ENCODE measurements around the gene SULT1A1. TPM values are rescaled to one million over a fixed set of nuclear protein-coding genes. Genes with fewer than 3 reads are reported as not detected.

SULT1A1 gene
- total and polyA plus RNA-seq, 2 donors: 25.9 to 26.3 TPM

DNA sequence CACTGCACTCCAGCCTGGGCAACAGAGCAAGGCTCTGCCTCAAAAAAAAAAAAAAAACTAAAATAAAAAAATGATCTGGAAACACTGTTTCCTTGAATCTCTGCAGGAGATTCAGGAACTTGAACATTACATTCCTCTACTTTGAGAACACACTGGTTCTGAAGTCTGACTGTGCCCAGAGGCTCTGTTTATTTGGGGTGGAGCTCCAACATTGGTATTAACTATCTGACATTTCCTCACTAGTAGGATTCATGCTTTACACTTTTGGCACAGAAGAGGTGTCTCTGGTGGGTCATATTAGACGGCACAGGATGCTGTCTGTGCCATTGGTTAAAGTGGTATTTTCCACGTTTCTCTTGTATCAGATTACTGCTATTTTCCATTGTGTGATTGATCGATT is 23.4 kb downstream of the SULT1A1 start:
- H3K27me3 ChIP-seq (ENCODE audit: control insufficient read depth in 2 of 2, insufficient read depth in 1 of 2, low read length in 1 of 2): no peaks in the 10 kb centered on the region
- no peaks in the 10 kb centered on the region for H3K4me1 ChIP-seq (ENCODE audit: control insufficient read depth in 2 of 2, insufficient read depth in 2 of 2, low read length in 2 of 2)
- no peak overlapping the region for H3K27ac ChIP-seq (ENCODE audit: low read depth in 1 of 2, low read length in 1 of 2)
- no peak for DNase-seq (ENCODE audit: low read depth in 6 of 9, low spot score in 9 of 9)
- H3K36me3 ChIP-seq (ENCODE audit: control insufficient read depth in 2 of 2, insufficient read depth in 2 of 2, low read length in 1 of 2): peaks cover 72 to 78% of the 10 kb centered on the region in 2 donors
- no peaks in the 10 kb centered on the region for H3K9me3 ChIP-seq (ENCODE audit: control insufficient read depth in 2 of 2, insufficient read depth in 1 of 2, low read length in 1 of 2)
- no peak overlapping the region for H3K4me3 ChIP-seq (ENCODE audit: low read length in 2 of 2)
- WGBS: 98% methylated on average over 3 of the region's 3 CpGs

DNA sequence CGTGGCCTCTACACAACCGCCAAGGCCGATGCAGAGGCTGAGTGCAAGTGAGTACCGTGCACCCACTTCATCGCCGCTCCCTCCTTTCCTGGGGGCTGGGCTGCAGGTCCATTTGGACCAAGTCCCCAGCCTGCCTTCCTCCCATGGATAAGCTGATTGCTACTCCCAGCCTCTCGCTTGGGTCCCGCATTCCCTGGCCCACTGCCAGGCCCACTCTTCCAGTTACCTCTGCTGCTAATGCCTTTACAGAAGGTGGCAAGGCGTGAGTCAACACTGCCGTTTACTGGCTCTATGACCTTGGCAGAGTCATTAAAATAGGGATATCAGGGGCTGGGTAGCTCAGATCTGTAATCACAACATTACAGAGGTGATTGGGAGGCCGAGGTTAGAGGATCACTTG is 24.2 kb downstream of the SULT1A1 start:
- 99% methylated on average over 11 of the region's 11 CpGs for WGBS
- Histone ChIP-seq H3K4me3 (ENCODE audit: low read length in 2 of 2) (no peak overlapping the region), H3K36me3 (ENCODE audit: control insufficient read depth in 2 of 2, insufficient read depth in 2 of 2, low read length in 1 of 2) (peaks cover 70 to 75% of the 10 kb centered on the region in 2 donors), H3K27ac (ENCODE audit: low read depth in 1 of 2, low read length in 1 of 2) (no peak overlapping the region), H3K27me3 (ENCODE audit: control insufficient read depth in 2 of 2, insufficient read depth in 1 of 2, low read length in 1 of 2) (no peaks in the 10 kb centered on the region), H3K9me3 (ENCODE audit: control insufficient read depth in 2 of 2, insufficient read depth in 1 of 2, low read length in 1 of 2) (no peaks in the 10 kb centered on the region), H3K4me1 (ENCODE audit: control insufficient read depth in 2 of 2, insufficient read depth in 2 of 2, low read length in 2 of 2) (no peaks in the 10 kb centered on the region)
- DNase-seq (ENCODE audit: low read depth in 6 of 9, low spot score in 9 of 9): no peak

DNA sequence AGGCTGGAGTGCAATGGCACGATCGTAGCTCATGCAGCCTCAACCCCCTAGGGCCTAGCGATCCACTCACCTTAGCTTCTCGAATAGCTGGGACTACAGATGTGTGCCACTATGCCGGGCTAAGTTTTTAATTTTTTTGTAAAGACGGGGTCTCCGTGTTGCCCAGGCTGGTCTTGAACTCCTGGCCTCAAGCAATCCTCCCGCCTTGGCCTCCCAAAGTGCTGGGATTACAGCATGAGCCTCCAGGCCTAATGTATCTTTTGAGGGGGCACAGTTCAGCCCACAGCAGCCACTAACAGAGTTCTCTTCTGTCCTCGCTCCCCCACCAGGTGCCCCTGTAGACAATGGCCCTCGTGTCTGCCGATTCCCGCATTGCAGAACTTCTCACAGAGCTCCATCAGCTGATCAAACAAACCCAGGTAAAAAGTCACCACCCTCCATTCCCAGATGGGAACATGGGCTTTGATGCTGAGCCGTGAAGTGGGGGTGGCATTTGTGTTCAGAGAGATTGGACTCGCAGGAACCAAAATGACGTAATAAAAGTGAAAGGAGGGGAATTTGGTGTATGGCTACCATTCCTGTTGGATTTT is 29.0 kb downstream of the SULT1A1 start:
- DNase-seq (ENCODE audit: low read depth in 6 of 9, low spot score in 9 of 9): no peak
- 97% methylated on average over 15 of the region's 15 CpGs for WGBS

DNA sequence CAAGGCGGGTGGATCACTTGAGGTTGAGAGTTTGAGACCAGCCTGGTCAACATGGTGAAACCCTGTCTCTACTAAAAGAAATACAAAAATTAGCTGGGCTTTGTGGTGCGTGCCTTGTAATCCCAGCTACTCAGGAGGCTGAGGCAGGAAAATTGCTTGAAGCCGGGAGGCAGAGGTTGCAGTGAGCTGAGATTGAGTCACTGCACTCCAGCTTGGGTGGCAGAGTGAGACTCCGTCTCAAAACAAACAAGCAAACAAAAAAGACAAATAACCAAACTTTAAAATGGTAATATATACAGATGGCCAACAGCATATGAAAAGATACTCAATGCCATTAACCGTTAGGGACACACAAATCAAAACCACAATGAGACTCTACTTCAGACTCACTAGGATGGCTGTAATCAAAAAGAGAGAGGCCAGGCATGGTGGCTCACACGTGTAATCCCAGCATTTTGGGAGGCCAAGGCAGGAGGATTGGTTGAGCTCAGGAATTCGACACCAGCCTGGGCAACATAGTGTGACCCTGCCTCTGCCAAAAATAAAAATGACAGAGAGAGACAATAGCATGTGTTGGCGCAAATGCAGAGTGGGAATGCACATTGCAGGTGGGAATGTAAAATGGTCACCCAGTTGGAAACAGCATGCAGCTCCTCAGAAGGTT is 34.3 kb downstream of the SULT1A1 start:
- no peak overlapping the region for H3K4me3 ChIP-seq (ENCODE audit: low read length in 2 of 2)
- no peak overlapping the region for H3K27ac ChIP-seq (ENCODE audit: low read depth in 1 of 2, low read length in 1 of 2)
- H3K4me1 ChIP-seq (ENCODE audit: control insufficient read depth in 2 of 2, insufficient read depth in 2 of 2, low read length in 2 of 2): peaks cover 0 to 15% of the 10 kb centered on the region in 2 donors
- 98% methylated on average over 8 of the region's 8 CpGs for WGBS
- H3K9me3 ChIP-seq (ENCODE audit: control insufficient read depth in 2 of 2, insufficient read depth in 1 of 2, low read length in 1 of 2): no peaks in the 10 kb centered on the region
- H3K36me3 ChIP-seq (ENCODE audit: control insufficient read depth in 2 of 2, insufficient read depth in 2 of 2, low read length in 1 of 2): peaks cover 4% of the 10 kb centered on the region in 2 donors
- DNase-seq (ENCODE audit: low read depth in 6 of 9, low spot score in 9 of 9): no peak
- no peaks in the 10 kb centered on the region for H3K27me3 ChIP-seq (ENCODE audit: control insufficient read depth in 2 of 2, insufficient read depth in 1 of 2, low read length in 1 of 2)

More for the DNA sequence above, 29.0 kb downstream of the SULT1A1 start:
- Histone ChIP-seq H3K27me3 (ENCODE audit: control insufficient read depth in 2 of 2, insufficient read depth in 1 of 2, low read length in 1 of 2) (no peaks in the 10 kb centered on the region), H3K36me3 (ENCODE audit: control insufficient read depth in 2 of 2, insufficient read depth in 2 of 2, low read length in 1 of 2) (peaks cover 34 to 37% of the 10 kb centered on the region in 2 donors), H3K4me3 (ENCODE audit: low read length in 2 of 2) (no peak overlapping the region), H3K9me3 (ENCODE audit: control insufficient read depth in 2 of 2, insufficient read depth in 1 of 2, low read length in 1 of 2) (no peaks in the 10 kb centered on the region), H3K4me1 (ENCODE audit: control insufficient read depth in 2 of 2, insufficient read depth in 2 of 2, low read length in 2 of 2) (no peaks in the 10 kb centered on the region), H3K27ac (ENCODE audit: low read depth in 1 of 2, low read length in 1 of 2) (no peak overlapping the region)

DNA sequence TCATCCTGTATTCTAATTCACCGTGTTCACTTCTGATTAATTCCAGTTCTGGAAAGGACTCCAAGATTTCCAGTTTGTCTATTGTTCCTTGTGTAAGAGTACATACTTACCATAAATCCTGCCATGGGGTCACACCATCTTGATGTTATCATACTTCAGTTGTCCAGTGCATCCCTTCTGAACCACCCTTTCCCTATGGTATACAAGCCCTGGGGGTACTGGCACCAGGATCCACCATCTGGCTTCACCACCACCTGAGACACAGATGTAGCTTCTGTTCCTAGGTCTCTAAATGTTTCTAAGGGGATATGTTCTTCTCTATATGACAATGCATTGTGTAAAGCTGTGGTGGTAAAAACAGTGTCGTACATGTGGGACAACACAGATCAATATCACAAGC is 34.9 kb downstream of the SULT1A1 start:
- Histone ChIP-seq H3K27ac (ENCODE audit: low read depth in 1 of 2, low read length in 1 of 2) (no peak overlapping the region), H3K4me3 (ENCODE audit: low read length in 2 of 2) (no peak overlapping the region), H3K4me1 (ENCODE audit: control insufficient read depth in 2 of 2, insufficient read depth in 2 of 2, low read length in 2 of 2) (peaks cover 0 to 15% of the 10 kb centered on the region in 2 donors), H3K27me3 (ENCODE audit: control insufficient read depth in 2 of 2, insufficient read depth in 1 of 2, low read length in 1 of 2) (no peaks in the 10 kb centered on the region), H3K9me3 (ENCODE audit: control insufficient read depth in 2 of 2, insufficient read depth in 1 of 2, low read length in 1 of 2) (no peaks in the 10 kb centered on the region), H3K36me3 (ENCODE audit: control insufficient read depth in 2 of 2, insufficient read depth in 2 of 2, low read length in 1 of 2) (peaks cover 4% of the 10 kb centered on the region in 2 donors)
- no peak for DNase-seq (ENCODE audit: low read depth in 6 of 9, low spot score in 9 of 9)
- WGBS: 99% methylated on average over 2 of the region's 2 CpGs

DNA sequence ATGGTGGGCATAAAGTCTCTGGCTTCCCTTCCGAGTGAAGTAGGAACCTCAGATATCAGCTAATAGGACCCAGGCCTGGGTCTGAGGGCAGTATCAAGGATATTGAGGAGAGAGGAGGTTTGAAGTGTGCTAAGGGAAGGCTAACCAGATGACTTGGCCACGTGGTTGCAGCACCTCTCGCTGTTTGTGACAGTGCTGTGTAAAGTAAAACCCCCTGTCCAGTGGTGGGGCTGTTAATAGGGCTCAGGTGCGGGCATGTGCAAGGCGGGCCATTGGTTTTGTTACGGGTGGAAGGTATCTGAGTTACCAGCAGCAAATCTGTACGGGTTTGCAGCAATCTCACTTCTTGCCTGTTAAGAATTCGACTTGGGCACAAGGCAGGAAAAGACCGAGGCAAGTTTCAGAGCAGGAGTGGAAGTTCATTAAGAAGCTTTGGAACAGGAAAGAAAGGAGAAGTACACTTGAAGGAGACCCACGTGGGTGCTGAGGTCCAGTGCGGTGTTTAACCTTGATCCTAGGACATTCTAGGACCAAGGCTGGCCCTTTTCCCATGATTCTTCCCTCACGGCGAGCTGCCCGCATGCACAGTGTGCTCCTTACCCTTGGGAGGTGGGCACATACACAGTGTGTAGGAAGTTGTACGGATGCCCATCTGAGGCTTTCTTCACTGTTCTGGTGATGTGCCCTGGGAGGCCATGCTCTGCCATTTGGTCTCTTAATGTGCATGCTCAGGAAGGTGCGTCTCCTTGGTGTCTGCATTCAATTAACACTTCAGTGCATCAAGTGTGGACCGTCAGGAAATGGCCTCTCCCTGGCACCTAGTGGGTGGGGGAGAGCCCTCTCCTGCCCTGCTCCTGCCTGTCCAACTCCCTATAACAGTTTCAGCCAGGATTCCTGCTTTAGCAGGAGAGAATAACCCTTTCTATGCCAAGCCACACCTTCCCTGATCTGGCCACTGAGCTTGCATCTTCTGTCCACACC is 35.8 kb downstream of the SULT1A1 start:
- 89% methylated on average over 17 of the region's 17 CpGs for WGBS
- Histone ChIP-seq H3K4me1 (ENCODE audit: control insufficient read depth in 2 of 2, insufficient read depth in 2 of 2, low read length in 2 of 2) (peaks cover 0 to 15% of the 10 kb centered on the region in 2 donors), H3K9me3 (ENCODE audit: control insufficient read depth in 2 of 2, insufficient read depth in 1 of 2, low read length in 1 of 2) (no peaks in the 10 kb centered on the region), H3K4me3 (ENCODE audit: low read length in 2 of 2) (no peak overlapping the region), H3K36me3 (ENCODE audit: control insufficient read depth in 2 of 2, insufficient read depth in 2 of 2, low read length in 1 of 2) (peaks cover 4% of the 10 kb centered on the region in 2 donors), H3K27ac (ENCODE audit: low read depth in 1 of 2, low read length in 1 of 2) (no peak overlapping the region), H3K27me3 (ENCODE audit: control insufficient read depth in 2 of 2, insufficient read depth in 1 of 2, low read length in 1 of 2) (no peaks in the 10 kb centered on the region)
- no peak for DNase-seq (ENCODE audit: low read depth in 6 of 9, low spot score in 9 of 9)

DNA sequence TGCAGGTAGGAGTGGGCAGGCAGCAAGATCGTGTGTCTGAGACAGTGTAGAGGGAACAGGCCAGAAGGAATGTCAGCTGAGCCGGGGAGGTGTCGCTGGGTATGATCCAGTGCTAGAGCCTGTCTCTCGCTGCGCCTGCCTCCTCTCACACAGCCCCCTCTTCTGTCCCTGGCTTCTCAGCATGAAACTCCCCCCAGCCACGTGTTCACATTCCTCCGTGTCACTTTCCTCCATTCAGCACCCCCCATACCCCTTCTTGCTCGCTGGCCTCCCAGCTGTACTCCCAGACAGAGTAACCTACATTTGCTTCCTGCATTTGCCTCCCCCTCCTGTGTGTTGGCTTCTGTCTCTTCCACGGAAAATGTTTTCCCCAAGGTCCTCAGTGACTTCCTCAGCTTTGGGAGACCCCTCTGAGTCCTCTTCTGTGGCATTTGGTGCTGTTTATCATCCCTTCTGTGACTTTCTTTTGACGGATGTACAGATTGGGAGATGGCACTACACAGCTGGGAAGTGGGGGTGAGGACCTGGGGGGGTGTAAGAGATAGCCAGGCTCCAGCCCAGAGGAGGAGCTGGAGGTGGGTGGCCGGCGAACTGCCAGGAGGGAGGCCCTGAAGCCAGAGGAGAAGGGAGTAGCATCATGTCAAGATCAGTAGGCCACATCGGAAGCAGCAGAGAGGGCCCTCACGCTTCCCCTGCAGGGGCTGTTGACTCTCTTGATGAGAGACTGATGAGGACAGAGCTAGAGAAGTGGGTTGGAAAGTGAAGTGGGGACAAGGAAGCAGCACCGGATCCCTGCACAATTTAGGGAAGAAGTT is 36.9 kb downstream of the SULT1A1 start:
- Histone ChIP-seq H3K27ac (ENCODE audit: low read depth in 1 of 2, low read length in 1 of 2) (peak overlapping the region in 1 of 2 donors; percentile 23), H3K27me3 (ENCODE audit: control insufficient read depth in 2 of 2, insufficient read depth in 1 of 2, low read length in 1 of 2) (no peaks in the 10 kb centered on the region), H3K9me3 (ENCODE audit: control insufficient read depth in 2 of 2, insufficient read depth in 1 of 2, low read length in 1 of 2) (no peaks in the 10 kb centered on the region), H3K4me1 (ENCODE audit: control insufficient read depth in 2 of 2, insufficient read depth in 2 of 2, low read length in 2 of 2) (peaks cover 0 to 15% of the 10 kb centered on the region in 2 donors), H3K36me3 (ENCODE audit: control insufficient read depth in 2 of 2, insufficient read depth in 2 of 2, low read length in 1 of 2) (peaks cover 4% of the 10 kb centered on the region in 2 donors), H3K4me3 (ENCODE audit: low read length in 2 of 2) (no peak overlapping the region)
- peak in 1 of 9 donors; percentile 19 for DNase-seq (ENCODE audit: low read depth in 6 of 9, low spot score in 9 of 9)
- 89% methylated on average over 15 of the region's 15 CpGs for WGBS

DNA sequence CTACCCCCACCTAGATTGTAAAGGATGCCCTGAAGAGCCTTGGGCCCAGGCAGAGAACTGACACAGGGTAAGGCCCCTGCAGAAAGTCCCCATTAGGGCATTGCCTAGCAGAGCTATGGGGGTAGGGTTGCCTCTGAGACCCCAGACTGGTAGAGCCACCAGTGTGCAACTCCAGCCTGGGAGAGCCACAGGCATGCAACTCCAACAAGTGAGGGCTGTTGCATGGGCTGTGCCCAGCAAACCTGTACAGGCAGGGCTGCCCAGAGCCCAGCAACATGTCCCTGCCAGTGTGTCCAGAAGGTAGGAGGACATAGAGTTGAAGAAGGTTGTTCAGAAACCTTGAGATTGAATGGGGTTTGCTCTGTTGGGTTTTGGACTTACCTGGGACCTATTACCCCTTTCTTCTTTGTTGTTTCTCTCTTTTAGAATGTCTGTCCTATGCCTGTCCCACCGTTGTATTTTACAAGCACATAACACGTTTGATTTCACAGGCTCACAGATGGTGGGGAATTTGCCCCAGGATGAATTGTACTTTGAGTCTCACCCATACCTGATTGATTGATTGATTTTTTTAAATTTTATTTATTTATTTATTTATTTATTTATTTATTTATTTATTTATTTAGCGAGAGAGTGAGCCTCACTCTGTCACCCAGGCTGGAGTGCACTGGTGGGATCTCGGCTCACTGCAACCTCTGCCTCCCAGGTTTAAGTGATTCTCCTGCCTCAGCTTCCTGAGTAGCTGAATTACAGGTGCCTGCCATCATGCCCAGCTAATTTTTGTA is 39.7 kb downstream of the SULT1A1 start:
- peaks cover 4 to 12% of the 10 kb centered on the region in 2 donors for H3K36me3 ChIP-seq (ENCODE audit: control insufficient read depth in 2 of 2, insufficient read depth in 2 of 2, low read length in 1 of 2)
- H3K4me1 ChIP-seq (ENCODE audit: control insufficient read depth in 2 of 2, insufficient read depth in 2 of 2, low read length in 2 of 2): peaks cover 0 to 15% of the 10 kb centered on the region in 2 donors
- 98% methylated on average over 4 of the region's 4 CpGs for WGBS
- no peaks in the 10 kb centered on the region for H3K27me3 ChIP-seq (ENCODE audit: control insufficient read depth in 2 of 2, insufficient read depth in 1 of 2, low read length in 1 of 2)
- no peak overlapping the region for H3K4me3 ChIP-seq (ENCODE audit: low read length in 2 of 2)
- peaks cover 0 to 5% of the 10 kb centered on the region in 2 donors for H3K9me3 ChIP-seq (ENCODE audit: control insufficient read depth in 2 of 2, insufficient read depth in 1 of 2, low read length in 1 of 2)
- H3K27ac ChIP-seq (ENCODE audit: low read depth in 1 of 2, low read length in 1 of 2): no peak overlapping the region
- DNase-seq (ENCODE audit: low read depth in 6 of 9, low spot score in 9 of 9): no peak
